ENCODE data around the gene PACSIN2. TPM values are rescaled to one million over a fixed set of nuclear protein-coding genes. Genes with fewer than 3 reads are reported as not detected.

The PACSIN2 gene
- total RNA-seq, 1 experiment from 2014 or later: 224 TPM

- intact Hi-C loops (cut with micrococcal nuclease; ENCODE audit: unreplicated experiment): no loop called here
- Mint-ChIP-seq H3K9me3 (ENCODE audit: low read depth, unreplicated experiment) (no peaks in the 10 kb centered on the region), H3K4me3 (ENCODE audit: low read depth, unreplicated experiment) (no peak overlapping the region), H3K27ac (ENCODE audit: unreplicated experiment) (no peak overlapping the region), H3K4me1 (ENCODE audit: low read depth, unreplicated experiment) (peaks cover 11% of the 10 kb centered on the region), H3K36me3 (ENCODE audit: insufficient read depth, unreplicated experiment) (peaks cover 32% of the 10 kb centered on the region), H3K27me3 (ENCODE audit: unreplicated experiment) (no peaks in the 10 kb centered on the region)
- TF ChIP-seq CTCF (IDR thresholded peaks at IDR 0.05; ENCODE audit: unreplicated experiment): no peak
- no TSS peak for BruUV-seq (replicated peaks)
- CTCF ChIA-PET: interaction anchor here (1.0 kb wide), 1 partner anchor 32 kb away, joined by 5 read pairs; no protein-coding TSS in a partner anchor
- no peak for DNase-seq
These were observed 178.9 kb downstream of the PACSIN2 start for GRCh38 chr22:42836026-42836425.

GRCh38 chr22:42834177-42834949 lies 180.6 kb downstream of the PACSIN2 start:
- no TSS peak for BruUV-seq (replicated peaks)
- no peak overlapping the region for H3K27ac Mint-ChIP-seq (ENCODE audit: unreplicated experiment)
- no peaks in the 10 kb centered on the region for H3K27me3 Mint-ChIP-seq (ENCODE audit: unreplicated experiment)
- peaks cover 32% of the 10 kb centered on the region for H3K36me3 Mint-ChIP-seq (ENCODE audit: insufficient read depth, unreplicated experiment)
- CTCF ChIA-PET: interaction anchor here (0.6 kb wide), 2 partner anchors 8 to 110 kb away, joined by 4 to 5 read pairs; no protein-coding TSS in a partner anchor
- H3K4me3 Mint-ChIP-seq (ENCODE audit: low read depth, unreplicated experiment): no peak overlapping the region
- no peak for TF ChIP-seq CTCF (IDR thresholded peaks at IDR 0.05; ENCODE audit: unreplicated experiment)
- no peaks in the 10 kb centered on the region for H3K4me1 Mint-ChIP-seq (ENCODE audit: low read depth, unreplicated experiment)
- H3K9me3 Mint-ChIP-seq (ENCODE audit: low read depth, unreplicated experiment): no peaks in the 10 kb centered on the region
- DNase-seq: no peak
- intact Hi-C loops (cut with micrococcal nuclease; ENCODE audit: unreplicated experiment): no loop called here

- intact Hi-C loops (cut with micrococcal nuclease; ENCODE audit: unreplicated experiment): no loop called here
- no TSS peak for BruUV-seq (replicated peaks)
- Mint-ChIP-seq H3K36me3 (ENCODE audit: insufficient read depth, unreplicated experiment) (peaks cover 27% of the 10 kb centered on the region), H3K9me3 (ENCODE audit: low read depth, unreplicated experiment) (no peaks in the 10 kb centered on the region), H3K4me3 (ENCODE audit: low read depth, unreplicated experiment) (no peak overlapping the region), H3K27ac (ENCODE audit: unreplicated experiment) (no peak overlapping the region), H3K4me1 (ENCODE audit: low read depth, unreplicated experiment) (no peaks in the 10 kb centered on the region), H3K27me3 (ENCODE audit: unreplicated experiment) (no peaks in the 10 kb centered on the region)
- TF ChIP-seq CTCF (IDR thresholded peaks at IDR 0.05; ENCODE audit: unreplicated experiment): no peak
- no peak for DNase-seq
- CTCF ChIA-PET: interaction anchor here (0.7 kb wide), 1 partner anchor 18 kb away, joined by 3 read pairs; no protein-coding TSS in a partner anchor
These were observed 181.8 kb downstream of the PACSIN2 start for GRCh38 chr22:42833104-42833503.

- CTCF ChIA-PET: no interaction called here
- intact Hi-C loops (cut with micrococcal nuclease; ENCODE audit: unreplicated experiment): no loop called here
- BruUV-seq (replicated peaks): no TSS peak
- H3K4me1 Mint-ChIP-seq (ENCODE audit: low read depth, unreplicated experiment): no peaks in the 10 kb centered on the region
- no peak overlapping the region for H3K4me3 Mint-ChIP-seq (ENCODE audit: low read depth, unreplicated experiment)
- peaks cover 27% of the 10 kb centered on the region for H3K36me3 Mint-ChIP-seq (ENCODE audit: insufficient read depth, unreplicated experiment)
- no peaks in the 10 kb centered on the region for H3K9me3 Mint-ChIP-seq (ENCODE audit: low read depth, unreplicated experiment)
- DNase-seq: no peak
- H3K27ac Mint-ChIP-seq (ENCODE audit: unreplicated experiment): no peak overlapping the region
- TF ChIP-seq CTCF (IDR thresholded peaks at IDR 0.05; ENCODE audit: unreplicated experiment): no peak
- no peaks in the 10 kb centered on the region for H3K27me3 Mint-ChIP-seq (ENCODE audit: unreplicated experiment)
These were observed 183.2 kb downstream of the PACSIN2 start for GRCh38 chr22:42831712-42832111.

Data from Calu3 (cell line).